ENCODE measurements around the gene DAZAP1.

The DAZAP1 gene

GRCh38 chr19:1377176-1377964 is 30.0 kb upstream of the DAZAP1 start:
- DNase-seq, result no peak

DNA sequence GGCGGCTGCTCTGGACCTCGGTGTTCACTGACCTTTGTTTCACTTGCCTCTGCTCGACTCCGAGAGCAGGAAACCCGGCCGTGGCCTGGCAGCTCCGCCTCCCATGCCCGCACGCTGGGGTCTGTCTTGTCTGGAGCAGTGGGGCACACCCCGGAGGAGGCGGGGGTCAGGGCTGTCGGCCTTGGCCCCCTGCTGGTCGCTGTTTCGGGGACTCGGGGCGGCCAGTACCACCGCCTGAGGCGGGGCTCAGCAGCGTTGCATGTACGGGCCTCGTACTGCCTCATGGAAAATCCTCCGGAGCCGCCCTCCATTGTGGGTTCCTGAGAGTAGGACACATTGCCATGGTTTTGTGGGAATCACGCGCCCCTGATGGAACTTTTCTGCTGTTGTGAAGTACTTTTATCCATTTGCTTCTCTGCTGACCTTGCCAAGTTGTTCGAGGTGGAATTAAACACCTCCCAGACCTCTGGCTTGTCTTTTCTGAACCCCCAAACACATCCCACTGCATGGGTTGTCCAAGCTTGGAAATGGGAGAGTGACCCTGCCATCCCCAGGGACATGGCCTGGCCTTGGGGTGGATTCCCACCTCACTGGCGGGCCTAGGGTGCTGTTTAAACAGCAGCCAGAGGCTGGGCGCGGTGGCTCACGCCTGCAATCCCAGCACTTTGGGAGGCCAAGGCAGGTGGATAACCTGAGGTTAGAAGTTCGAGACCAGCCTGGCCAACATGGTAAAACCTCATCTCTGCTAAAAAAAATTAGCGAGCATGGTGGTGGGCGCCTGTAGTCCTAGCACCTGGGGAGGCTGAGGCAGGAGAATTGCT is 29.2 kb upstream of the DAZAP1 start:
- DNase-seq, result no peak

DNA sequence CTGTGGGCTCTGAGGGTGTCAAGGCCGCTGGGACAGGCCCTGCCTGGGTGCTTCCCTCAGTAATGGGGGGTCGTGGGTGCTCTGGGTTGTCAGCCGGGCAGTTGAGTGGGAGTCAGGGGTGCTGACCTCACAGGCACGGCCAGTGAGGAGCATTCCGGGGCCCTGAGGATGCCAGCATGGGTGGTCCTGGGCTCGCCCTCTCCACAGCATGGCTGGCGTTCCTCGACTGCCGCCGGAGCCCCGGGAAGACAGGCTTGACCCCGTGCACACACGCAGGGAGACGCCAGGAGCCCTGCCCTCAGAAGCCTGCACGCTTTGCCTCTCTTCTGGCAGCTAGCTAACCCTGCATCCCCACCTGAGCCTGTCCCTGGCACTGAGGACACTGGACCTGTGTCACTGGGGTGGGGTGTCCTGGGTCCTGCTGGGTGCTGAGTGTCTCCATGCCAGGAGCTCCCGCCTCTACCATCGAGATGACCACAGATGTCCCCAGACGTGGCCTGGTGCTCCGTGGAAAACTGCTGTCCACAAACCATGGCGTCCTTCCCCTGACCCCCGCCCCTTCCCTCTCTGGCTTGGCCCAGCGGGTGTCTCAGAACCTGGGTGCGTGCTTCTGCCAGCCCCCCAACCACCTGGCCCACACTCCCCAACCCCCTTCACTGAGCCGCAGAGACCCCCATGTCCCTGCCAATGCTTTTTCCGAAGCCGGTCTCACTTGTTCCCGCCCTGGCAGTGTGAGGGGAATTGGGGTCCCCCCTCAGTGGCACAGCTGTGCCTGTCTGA is 28.1 kb upstream of the DAZAP1 start:
- no peak for DNase-seq

GRCh38 chr19:1379961-1380489 is 27.4 kb upstream of the DAZAP1 start:
- no peak for DNase-seq

GRCh38 chr19:1382250-1382649 is 25.1 kb upstream of the DAZAP1 start:
- no peak for DNase-seq

GRCh38 chr19:1383017-1383311 is 24.4 kb upstream of the DAZAP1 start:
- no peak for DNase-seq

- DNase-seq, result peak; percentile 98
Observed at GRCh38 chr19:1383312-1384084, 23.9 kb upstream of the DAZAP1 start, which contains the start of gene NDUFS7. NDUFS7 (plus strand) TSS chr19:1383907; CDS start chr19:1383927, 20 bp downstream.

DNA sequence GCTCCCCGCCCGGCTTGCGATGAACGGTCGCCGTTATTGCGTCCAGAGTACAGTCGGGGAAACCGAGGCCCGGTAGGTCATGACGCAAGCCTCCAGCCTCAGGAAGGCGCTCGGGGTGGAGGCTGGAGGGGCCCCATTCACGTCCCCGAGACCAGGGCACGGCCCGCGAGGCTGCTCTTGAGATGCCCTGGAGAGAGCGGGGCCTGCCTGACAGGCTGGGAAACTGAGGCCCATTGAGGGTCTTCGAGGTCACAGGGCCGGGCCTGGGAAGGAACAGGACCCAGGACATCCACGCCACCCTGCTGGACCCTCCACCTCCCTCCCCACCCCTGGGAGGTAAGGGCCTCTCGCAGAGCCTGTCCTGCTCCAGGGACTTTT is 23.3 kb upstream of the DAZAP1 start:
- no peak for DNase-seq

DNA sequence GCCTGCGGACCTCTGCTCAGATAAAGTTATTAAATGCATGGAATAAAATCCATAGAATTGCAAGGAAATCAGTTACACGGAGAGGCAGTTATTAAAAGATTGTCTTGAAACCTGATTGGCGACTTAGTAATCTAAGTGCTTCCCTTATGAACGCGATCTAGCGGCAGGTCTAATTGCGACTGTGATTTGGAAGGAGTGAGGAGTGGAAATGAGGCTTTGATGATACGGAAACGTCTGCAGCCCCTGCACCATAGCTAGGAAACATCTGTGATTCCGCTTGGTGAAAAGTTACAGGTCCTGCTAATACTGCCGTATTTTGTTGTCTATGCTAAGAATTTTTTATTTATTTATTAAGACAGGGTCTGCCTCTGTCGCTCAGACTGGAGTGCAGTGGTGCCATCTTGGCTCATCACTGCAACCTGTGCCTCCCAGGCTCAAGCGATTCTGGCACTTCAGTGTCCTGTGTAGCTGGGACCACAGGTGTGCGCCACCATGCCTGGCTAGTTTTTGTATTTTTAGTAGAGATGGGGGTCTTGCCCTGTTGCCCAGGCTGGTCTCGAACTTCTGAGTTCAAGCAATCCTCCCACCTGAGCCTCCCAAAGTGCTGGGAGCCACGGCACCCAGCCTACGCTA is 22.8 kb upstream of the DAZAP1 start:
- no peak for DNase-seq

GRCh38 chr19:1385816-1386215 is 21.6 kb upstream of the DAZAP1 start:
- DNase-seq, result no peak

DNA sequence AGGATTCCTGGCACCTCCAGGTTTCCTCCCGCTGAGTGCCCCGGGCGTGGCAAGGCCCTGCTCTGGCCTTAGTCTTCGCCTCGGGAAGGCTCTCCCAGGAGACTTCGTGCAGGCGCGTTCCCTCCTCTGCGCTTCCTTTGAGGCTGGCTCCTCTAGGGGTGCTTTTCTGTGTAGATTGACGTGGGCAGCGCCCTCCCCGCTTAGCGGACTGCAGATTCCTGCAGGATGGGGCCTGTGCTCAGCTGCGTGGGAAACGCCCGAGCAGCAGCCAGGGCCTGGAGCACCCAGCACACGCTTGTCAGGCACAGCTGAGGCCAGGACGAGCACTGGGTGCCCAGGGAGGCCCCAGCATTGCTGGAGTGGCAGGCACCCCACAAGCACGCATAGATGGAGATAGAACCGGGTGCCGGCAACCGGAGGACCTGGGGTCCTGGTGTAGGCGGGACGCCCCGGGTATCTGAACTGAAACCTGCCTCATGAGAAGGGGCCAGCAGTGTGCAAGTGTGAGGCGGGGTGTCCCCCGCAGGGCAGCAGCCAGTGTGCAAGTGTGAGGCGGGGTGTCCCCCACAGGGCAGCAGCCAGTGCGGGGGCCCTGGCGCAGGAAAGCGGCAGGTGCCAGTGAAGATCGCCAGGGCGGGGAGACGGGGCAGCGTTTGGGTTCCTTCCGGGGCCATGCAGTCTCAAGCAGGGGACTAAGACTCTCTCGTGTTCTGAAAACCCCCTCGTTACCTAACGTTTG is 20.3 kb upstream of the DAZAP1 start:
- no peak for DNase-seq

DNA sequence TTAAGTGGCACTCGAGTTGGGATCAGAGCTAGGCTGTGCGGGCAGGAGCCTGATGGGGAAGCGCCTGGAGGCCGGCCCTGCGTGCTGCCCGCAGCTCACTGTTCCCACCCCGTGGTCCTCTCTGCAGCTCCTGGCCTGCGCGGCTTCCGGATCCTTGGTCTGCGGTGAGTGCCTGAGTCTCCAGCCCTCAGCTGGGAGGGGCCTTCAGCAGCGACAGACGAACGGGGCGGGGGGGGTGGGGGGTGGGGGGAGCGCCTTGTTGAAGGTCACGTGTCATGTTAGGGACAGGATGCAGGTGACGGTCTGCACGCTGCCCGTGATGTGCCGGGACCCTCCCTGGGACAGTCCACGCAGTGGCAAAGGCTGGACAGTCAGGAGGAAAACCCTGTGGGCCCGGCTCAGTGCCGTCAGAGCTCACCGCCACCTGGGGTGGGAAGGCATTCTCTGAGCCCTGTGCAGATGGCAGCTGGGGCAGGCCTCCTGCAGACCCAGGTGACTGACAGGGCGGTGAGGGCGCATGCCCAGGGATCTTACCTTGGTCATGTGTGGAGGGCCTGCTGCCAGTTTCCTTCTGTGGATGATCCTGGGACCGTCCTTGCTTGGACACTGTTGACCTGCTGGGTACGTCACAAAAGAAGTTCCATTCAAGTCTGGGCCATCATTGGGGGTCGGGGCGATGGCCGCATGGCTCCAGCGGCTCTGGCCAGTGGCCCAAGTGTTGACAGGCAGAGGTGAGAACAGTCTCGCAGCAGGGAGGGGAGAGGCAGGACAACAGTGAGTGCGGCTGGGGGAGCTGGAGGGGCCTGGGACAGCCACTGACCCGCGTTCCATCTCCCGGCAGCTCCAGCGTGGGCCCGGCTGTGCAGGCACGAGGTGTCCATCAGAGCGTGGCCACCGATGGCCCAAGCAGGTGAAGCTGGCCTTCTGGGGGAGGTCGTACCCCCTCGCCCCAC is 19.4 kb upstream of the DAZAP1 start:
- no peak for DNase-seq

DNA sequence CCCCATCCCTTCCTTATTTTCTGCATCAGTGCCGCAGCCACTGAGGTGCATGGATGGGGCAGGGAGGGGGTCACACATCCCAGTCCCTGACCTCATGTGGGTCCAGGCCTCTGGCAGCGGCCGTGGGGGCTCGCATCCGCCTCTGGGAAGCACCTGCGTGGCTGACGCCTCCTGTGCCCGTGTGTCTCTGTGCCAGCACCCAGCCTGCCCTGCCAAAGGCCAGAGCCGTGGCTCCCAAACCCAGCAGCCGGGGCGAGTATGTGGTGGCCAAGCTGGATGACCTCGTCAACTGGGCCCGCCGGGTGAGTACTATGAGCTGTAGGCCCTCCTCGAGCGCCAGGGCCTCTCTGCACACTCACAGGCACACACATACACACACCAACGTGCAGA is 18.8 kb upstream of the DAZAP1 start:
- no peak for DNase-seq

DNA sequence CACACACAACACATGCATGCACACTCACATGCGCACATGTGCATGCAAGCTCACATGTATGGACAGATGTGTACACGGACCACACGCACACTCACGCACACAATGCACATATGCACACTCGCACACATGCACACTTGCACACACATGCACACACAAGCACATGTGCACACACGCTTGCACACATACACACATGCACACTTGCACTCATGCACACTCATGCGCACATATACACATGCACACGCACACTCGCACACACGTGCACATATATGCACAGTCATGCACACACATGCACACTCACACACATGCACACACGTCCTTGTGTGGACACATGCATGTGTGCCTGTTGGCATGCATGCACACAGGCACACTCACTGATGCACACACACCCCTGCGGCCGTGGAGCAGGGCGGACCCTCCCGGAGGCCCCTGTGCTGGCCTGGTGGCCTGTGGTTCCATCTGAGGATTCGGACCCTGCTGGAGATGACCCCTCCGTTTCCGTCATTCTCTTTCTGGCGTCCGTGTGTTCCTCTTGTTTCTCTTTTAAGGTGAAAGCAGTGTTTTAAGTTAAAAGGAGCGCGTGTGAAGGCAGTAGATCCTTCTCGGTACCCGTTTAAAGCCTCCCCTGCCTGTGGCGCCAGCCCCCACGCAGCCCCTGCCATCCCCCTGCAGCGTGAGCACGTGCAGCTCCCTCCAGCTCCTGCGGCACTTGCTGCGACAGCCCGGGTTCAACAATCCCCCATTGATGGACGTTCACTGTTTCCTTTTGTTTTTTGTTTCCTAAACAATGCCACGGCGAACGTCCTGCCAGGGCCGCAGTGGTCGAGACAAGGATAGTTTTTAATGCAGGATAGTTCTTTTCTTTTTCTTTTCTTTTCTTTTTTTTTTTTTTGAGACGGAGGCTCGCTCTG is 18.1 kb upstream of the DAZAP1 start:
- DNase-seq, result no peak

DNA sequence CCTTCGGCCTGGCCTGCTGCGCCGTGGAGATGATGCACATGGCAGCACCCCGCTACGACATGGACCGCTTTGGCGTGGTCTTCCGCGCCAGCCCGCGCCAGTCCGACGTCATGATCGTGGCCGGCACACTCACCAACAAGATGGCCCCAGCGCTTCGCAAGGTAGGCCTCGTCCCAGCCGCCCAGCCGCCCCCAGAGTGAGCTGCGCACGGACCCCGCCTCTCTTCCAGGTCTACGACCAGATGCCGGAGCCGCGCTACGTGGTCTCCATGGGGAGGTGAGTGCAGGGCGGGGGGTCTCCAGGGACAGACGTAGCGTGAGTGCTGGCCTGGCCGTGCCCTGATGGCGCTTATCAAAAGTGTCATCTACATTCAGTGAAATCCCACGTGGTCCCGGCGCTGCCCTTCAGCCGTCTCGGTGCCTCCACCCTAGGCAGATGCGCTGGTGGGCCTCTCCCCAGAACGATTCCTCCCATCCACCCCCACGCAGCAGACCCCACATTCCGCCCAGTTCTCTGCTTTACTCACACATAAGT is 16.4 kb upstream of the DAZAP1 start:
- DNase-seq, result no peak

DNA sequence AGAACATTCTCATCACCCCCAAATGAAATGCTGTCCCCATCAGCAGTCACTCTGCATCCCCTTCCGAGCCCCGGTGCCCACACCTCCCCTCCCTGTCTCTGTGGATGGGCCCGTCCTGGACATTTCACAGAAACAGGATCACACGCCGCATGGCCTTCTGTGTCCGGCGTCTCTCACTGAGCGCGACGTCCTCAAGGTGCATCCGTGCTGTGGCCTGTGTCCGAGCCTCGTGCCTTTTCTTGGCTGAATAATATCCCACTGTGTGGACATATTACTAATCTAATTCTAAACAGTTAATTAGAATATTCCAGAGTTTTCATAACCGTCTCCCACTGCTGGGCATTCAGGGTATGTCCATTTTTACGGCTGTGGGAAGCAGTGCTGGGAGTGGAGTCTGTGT is 15.0 kb upstream of the DAZAP1 start:
- DNase-seq, result no peak

GRCh38 chr19:1392939-1393530 is 14.4 kb upstream of the DAZAP1 start:
- DNase-seq, result no peak

- DNase-seq, result no peak
Observed at GRCh38 chr19:1393841-1394240, 13.5 kb upstream of the DAZAP1 start.
